ENCODE data around the gene TCFL5.

DNA sequence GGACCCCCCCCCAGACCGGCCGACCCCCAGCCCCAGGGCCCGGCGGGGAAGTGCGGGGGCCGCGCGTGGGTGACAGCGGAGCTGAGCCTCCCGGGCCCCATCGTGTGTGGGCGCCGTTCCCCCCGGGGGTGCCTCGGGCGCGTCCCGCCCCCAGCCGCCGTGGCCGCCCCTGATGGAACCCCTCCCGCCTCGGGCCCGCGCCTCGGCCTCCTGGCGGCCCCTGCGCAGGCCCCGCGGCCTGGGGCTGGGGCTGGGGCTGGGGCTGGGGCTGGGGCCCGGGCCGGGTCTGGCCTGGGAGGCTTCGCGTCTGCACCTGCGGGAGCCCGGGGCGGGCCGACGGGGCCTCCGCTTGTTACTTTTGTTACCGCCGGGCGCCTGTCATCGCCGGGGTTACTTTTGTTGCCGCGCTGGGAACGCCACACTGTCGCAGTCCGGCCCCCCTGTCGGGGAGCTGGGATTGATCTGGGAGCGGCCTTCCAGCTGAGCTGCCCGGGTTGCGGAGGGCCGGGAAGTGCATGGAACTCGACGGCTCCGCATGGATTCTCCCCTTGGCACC lies 56.4 kb downstream of the TCFL5 start:
- TF ChIP-seq EZH2 (IDR thresholded peaks at IDR 0.05; ENCODE audit: borderline replicate concordance, low read depth, low read length, severe bottlenecking): no peak
- TF ChIP-seq POLR2A (IDR thresholded peaks at IDR 0.05; ENCODE audit: low read depth, low read length): no peak
- TF ChIP-seq, protein P1, sequence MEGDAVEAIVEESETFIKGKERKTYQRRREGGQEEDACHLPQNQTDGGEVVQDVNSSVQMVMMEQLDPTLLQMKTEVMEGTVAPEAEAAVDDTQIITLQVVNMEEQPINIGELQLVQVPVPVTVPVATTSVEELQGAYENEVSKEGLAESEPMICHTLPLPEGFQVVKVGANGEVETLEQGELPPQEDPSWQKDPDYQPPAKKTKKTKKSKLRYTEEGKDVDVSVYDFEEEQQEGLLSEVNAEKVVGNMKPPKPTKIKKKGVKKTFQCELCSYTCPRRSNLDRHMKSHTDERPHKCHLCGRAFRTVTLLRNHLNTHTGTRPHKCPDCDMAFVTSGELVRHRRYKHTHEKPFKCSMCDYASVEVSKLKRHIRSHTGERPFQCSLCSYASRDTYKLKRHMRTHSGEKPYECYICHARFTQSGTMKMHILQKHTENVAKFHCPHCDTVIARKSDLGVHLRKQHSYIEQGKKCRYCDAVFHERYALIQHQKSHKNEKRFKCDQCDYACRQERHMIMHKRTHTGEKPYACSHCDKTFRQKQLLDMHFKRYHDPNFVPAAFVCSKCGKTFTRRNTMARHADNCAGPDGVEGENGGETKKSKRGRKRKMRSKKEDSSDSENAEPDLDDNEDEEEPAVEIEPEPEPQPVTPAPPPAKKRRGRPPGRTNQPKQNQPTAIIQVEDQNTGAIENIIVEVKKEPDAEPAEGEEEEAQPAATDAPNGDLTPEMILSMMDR (IDR thresholded peaks at IDR 0.05; ENCODE audit: extremely low read depth in 1 of 2, insufficient read depth in 1 of 2, low read depth in 1 of 2, low read length in 2 of 2): no peak
- TF ChIP-seq, protein P2, sequence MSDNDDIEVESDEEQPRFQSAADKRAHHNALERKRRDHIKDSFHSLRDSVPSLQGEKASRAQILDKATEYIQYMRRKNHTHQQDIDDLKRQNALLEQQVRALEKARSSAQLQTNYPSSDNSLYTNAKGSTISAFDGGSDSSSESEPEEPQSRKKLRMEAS (IDR thresholded peaks at IDR 0.05; ENCODE audit: insufficient read depth, insufficient read length): no peak
- no peak for TF ChIP-seq FOS (IDR thresholded peaks at IDR 0.05; ENCODE audit: borderline replicate concordance, insufficient read depth, low read length)
- no peak for TF ChIP-seq GATA2 (IDR thresholded peaks at IDR 0.05; ENCODE audit: insufficient read depth, insufficient read length, low read depth, low read length)
- TF ChIP-seq POLR2AphosphoS5 (IDR thresholded peaks at IDR 0.05; ENCODE audit: insufficient read depth, low read depth, low read length): no peak
- TF ChIP-seq JUN (IDR thresholded peaks at IDR 0.05; ENCODE audit: borderline replicate concordance, insufficient read depth, insufficient read length, low read depth): no peak
- TF ChIP-seq MYC (IDR thresholded peaks at IDR 0.05; ENCODE audit: low read depth, low read length): no peak

Data from endothelial cell of umbilical vein (primary cell).